ENCODE results near the gene HYCC2.
"Not testable (repeated sequence)": the region's sequence is repeated elsewhere in the genome, so short reads cannot be mapped to it uniquely, and the experiment has no call there.

Gene HYCC2

GRCh38 chr2:201071479-201072200, at the start of gene HYCC2, which contains the start of gene NDUFB3:
Gene HYCC2 (minus strand): TSS chr2:201071671. CDS start chr2:201024009, 47,662 bp downstream.
Gene NDUFB3 (plus strand): TSS chr2:201072001. CDS start chr2:201078883, 6,882 bp downstream.
- peak; percentile 76 for FAIRE-seq

DNA sequence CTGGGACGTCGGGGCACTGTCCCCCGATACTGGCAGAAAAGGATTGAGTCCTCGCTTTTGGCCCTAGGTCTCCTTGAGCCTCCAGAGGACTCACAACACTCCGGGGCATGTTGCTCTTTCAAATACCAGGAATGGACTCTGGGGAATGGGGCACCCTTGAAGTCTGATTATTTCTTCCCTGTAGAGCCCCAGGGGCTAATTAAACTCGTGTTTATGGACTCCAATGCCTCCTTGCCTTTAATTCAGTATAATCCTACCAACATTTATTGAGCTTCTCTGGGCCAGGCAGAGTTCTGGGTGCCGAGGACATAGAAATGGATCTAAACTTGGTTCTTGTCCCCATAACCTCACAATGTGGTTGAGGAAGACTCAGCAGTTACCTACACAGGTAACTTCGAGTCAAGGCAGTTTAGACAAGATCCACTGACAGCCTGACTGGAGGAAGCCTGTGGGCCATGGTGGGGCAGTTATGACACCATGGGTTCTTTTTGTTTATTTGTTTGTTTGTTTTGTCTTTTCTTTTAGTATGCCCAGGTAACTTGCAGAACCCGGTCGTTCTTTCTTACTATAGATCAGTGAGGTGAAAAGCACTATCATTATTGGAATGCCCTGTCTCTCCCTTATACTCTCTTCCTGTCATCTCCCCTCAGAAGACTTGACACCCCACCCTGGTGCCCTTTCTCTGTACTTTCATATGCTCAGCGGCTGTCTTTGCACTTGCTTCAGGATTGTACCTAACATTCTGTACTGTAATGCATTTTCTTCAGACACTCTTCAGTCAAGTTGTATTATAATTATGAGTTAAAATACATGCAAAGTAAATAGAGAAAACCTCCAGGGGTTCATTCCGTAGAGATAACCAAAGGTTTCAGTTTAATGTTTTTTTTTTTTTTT, 47.7 kb upstream of the HYCC2 start:
- no peak for FAIRE-seq

- no peak for FAIRE-seq
Measured at GRCh38 chr2:201118121-201118960, 46.9 kb upstream of the HYCC2 start.

DNA sequence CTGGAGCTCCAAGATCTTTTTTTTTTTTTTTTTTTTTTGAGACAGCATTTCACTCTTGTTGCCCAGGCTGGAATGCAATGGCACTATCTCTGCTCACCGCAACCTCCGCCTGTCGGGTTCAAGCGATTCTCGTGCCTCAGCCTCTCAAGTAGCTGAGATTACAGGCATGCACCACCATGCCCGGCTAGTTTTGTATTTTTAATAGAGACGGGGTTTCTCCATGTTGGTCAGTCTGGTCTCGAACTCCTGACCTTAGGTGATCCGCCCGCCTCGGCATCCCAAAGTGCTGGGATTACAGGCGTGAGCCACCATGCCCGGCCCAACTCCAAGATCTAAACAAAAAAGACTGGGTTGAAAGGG, 46.2 kb upstream of the HYCC2 start:
- not testable (repeated sequence) for FAIRE-seq

DNA sequence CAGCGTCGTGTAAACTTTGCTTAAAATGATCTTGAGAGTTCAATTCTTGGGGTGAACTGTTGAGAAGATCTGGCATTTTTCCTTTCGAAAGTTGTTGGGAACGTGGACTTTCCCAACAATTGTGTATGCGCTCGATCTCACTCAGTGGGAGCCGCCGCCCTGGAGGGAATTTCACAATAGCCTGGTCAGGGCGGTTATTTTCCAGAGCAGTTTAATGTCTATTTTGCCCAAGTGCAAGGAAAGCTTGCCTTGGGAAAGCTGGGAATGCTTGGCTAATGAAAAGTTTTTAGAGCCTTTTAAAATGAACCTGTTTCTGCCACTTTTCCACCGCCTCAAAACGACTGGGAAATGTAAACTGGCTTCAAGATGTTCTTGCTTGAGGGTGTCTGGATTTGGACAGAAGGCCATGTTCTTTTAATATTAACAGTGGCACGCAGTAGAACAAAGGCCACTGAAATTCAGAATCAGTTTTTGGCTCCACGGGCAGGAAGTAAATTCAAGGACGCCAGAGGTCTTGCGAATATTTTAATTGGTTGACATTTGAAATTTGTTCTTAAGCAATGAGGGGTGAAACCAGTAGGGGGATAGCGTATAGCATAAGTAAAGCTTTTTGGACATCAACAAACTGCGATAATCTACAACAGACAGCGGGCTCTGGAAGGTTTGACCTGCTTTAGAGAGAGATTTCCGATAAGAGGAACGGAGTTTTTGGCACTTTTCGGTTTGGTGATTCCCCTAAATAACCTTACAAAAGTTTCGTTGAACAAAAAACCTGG, 45.7 kb upstream of the HYCC2 start:
- FAIRE-seq: no peak

- FAIRE-seq: no peak
Measured at GRCh38 chr2:201116115-201116958, 44.9 kb upstream of the HYCC2 start, which contains the start of gene CFLAR. Gene CFLAR (plus strand): TSS chr2:201116164. CDS start chr2:201129866, 13,702 bp downstream.

- FAIRE-seq: no peak
Measured at GRCh38 chr2:201114846-201115245, 43.4 kb upstream of the HYCC2 start.

- no peak for FAIRE-seq
Measured at GRCh38 chr2:201114350-201114749, 42.9 kb upstream of the HYCC2 start.

- FAIRE-seq: no peak
Measured at GRCh38 chr2:201111096-201111495, 39.6 kb upstream of the HYCC2 start.

DNA sequence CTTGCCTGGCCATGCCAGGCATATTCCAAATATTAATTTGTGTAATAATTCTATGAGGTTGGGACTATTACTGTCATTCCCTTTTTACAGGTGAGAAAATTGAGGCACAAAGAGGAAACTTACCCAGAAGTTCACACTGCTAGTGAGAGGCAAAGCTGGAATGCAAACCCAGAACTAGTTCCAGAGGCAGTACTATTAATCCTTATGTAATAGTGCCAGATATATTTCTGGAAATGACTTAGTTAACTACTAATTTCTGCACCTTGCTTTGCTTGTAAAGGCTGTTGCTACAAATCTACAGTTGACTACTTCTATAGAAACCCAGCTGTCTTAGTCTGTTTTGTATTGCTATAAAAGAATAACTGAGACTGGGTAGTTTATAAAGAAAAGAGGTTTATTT, 39.1 kb upstream of the HYCC2 start:
- no peak for FAIRE-seq

DNA sequence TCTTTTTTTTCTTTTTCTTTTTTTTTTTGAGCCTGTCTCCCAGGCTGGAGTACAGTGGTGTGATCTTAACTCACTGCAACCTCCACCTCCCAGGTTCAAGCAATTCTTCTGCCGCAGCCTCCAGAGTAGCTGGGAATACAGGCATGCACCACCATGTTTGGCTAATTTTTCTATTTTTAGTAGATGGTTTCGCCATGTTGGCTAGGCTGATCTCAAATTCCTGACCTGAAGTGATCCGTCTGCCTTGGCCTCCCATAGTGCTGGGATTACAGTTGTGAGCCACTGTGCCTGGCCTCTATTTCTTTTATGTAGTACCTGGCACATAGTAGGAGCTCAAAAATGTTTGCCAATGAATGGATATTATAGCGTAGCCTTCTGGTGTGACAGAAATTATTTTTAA, 37.7 kb upstream of the HYCC2 start:
- no peak for FAIRE-seq

GRCh38 chr2:201108341-201108740, 36.9 kb upstream of the HYCC2 start:
- no peak for FAIRE-seq

GRCh38 chr2:201107624-201108023, 36.2 kb upstream of the HYCC2 start:
- FAIRE-seq: no peak

DNA sequence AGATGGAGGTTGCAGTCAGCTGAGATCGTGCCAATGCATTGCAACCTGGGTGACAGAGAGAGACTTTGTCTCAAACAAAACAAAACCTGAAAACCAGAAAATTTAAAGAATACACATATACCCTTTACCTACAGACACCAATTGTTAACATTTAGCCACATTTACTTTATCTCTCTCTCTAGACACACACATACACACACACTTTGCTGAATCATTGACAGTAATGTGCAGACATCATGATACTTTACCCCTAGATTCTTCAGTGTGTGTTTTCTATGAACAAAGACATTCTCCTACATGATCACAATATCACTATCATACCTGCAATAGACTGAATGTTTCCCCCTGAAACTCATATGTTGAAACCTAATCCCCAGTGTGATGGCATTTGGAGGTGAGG, 34.3 kb upstream of the HYCC2 start:
- FAIRE-seq: no peak

DNA sequence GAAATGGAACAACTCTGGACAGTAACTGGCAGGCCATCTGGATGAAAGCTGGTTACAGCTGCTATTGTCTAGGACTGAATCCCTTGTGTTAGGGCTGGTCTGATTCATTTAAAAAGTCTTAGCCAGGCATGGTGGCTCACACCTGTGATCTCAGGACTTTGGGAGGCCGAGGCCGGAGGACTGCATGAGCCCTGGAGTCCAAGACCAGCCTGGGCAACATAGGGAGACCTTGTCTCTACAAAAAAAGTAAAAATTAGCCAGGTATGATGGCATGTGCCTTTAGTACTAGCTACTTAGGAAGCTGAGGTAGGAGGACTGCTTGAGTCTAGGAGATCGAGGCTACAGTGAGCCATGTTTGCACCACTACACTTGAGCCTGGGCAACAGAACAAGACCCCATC, 29.0 kb upstream of the HYCC2 start:
- no peak for FAIRE-seq

- no peak for FAIRE-seq
Measured at GRCh38 chr2:201093573-201093972, 22.1 kb upstream of the HYCC2 start.

GRCh38 chr2:201090574-201090973, 19.1 kb upstream of the HYCC2 start:
- FAIRE-seq: no peak

DNA sequence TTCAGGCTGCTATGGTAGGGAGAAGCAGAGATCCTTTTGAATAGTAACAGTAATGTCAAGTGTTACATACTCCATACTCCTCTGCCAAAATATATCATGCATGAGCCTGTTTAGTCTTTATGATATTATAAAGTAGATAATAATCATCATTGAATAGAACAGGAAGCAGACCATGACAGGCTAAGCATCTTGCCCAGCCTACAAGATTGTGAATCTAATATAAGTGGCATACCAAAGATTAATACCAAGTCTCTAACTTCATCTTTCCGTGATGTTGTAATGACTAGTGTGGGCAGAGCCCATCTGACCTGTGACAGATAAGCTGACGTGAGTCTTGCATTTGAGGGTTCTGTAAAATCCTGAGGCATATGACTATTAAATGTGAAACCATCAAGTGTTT, 13.4 kb upstream of the HYCC2 start:
- no peak for FAIRE-seq

GRCh38 chr2:201074996-201075395, 3.5 kb upstream of the HYCC2 start:
- no peak for FAIRE-seq

GRCh38 chr2:201073071-201073470, 1.6 kb upstream of the HYCC2 start:
- no peak for FAIRE-seq

- FAIRE-seq: no peak
Measured at GRCh38 chr2:201072201-201072530, 695 bp upstream of the HYCC2 start.

All from endometrium (tissue), 2 donors.